HT1080 (cell line): Measurements from ENCODE around the gene NIP7. TPM values are rescaled to one million over a fixed set of nuclear protein-coding genes. Genes with fewer than 3 reads are reported as not detected.
"Not testable (repeated sequence)": the region's sequence is repeated elsewhere in the genome, so short reads cannot be mapped to it uniquely, and the experiment has no call there.

Source experiments
- DNase-seq: peaks from one replicate; pipeline ENCODE4 v3.0.0-alpha.2; 2015; ENCODE audit warnings: low read depth
- polyA plus RNA-seq, 2 experiments: library from polyadenylated mRNA; depleted of rRNA; stranded (reverse); fragments of >200 nt; gene quantifications; 2 replicates each; pipeline ENCODE4 v1.2.3, GENCODE V29; 2015
- total RNA-seq: library from RNA; depleted of rRNA; stranded (reverse); fragments of >200 nt; shearing (Covaris generic); gene quantifications from 2 replicates; pipeline ENCODE4 v1.2.3, GENCODE V29; 2014; rRNA removed

NIP7 gene
- 70.3 and 76.0 TPM in 2 replicates for total RNA-seq
- 79.0 and 80.3 TPM in 2 replicates for polyA plus RNA-seq (2015; cell fraction: cytosol; rRNA removed)
- polyA plus RNA-seq (2015; cell fraction: nucleus; rRNA removed): 78.7 and 85.8 TPM in 2 replicates

DNA sequence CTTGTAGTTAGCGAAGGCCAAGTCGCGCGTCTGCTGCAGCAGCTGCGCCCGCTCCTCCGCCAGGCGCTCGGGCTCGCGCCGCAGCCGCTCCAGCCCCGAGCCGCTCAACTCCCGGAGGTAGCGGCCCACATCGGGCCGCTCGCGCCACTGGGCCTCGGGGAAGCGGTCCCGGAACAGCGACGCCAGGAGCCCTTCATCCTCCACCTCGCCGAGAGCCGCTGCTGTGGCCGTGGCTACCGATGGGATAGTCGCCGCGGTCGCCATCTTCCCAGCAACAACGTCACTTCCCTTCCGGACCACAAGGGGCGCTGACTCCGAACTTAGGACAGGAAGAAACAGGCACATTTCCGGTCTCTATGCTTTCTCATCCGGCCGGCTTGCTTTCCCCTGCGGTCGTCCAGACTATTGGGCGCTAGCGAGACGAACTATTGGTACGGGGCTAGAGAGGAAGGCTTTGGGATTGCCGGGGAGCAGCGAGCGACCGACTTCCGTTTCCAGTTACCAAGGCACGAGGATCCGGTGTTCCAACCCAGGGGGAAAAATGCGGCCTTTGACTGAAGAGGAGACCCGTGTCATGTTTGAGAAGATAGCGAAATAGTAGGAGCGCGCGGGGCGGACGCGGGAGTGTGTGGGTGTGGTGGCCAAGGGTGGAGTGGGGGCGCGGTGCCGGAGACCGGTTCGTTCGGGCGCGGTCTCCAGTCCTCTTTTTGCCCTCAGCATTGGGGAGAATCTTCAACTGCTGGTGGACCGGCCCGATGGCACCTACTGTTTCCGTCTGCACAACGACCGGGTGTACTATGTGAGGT lies at the start of gene NIP7, which contains the start of gene COG8:
Gene NIP7 (plus strand): TSS at position 484 of the 806 bp plus-strand sequence. CDS start 58 bp downstream, at position 542.
Gene COG8 (minus strand): TSS at position 276 of the 806 bp plus-strand sequence. CDS start 12 bp downstream, at position 264.
- peak; percentile 98 for DNase-seq

- DNase-seq: not testable (repeated sequence)
These were observed 47.9 kb upstream of the NIP7 start for GRCh38 chr16:69291657-69292056.

GRCh38 chr16:69293401-69293800 lies 46.2 kb upstream of the NIP7 start:
- no peak for DNase-seq

- DNase-seq: no peak
These were observed 45.5 kb upstream of the NIP7 start for GRCh38 chr16:69294051-69294450.

DNA sequence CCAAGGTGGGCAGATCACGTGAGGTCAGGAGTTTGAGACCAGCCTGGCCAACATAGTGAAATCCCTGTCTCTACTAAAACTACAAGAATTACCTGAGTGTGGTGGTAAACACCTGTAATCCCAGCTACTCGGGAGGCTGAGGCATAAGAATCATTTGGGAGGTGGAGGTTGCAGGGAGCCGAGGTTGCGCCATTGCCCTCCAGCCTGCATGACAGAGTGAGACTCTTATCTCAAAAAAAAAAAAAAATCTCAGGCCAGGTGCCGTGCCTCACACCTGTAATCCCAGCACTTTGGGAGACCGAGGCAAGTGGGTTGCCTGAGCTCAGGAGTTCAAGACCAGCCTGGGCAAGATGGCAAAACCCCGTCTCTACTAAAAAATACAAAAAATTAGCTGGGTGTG lies 42.8 kb upstream of the NIP7 start:
- not testable (repeated sequence) for DNase-seq

- no peak for DNase-seq
These were observed 41.3 kb upstream of the NIP7 start for GRCh38 chr16:69298261-69298660.

DNA sequence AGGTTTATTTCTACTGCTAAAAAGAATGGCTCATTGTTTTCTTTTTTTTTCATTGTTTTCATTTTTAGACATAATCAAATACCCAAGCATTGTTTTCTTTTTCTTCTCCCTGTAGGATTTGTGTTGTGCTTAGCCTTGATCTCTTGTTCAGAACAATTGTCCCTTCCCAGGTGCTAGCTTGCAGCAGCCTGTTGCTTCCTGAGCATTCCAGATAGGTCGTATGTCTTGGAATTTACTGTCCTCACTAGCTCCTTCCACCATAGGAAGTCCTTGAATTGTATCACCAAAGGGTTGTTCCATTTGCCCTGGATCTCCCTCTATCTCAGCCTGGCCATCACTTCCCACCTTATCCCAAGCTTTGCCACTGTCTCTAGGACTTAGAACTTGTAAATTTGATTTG lies 38.4 kb upstream of the NIP7 start:
- no peak for DNase-seq

GRCh38 chr16:69301861-69302260 lies 37.7 kb upstream of the NIP7 start:
- no peak for DNase-seq

- DNase-seq: no peak
These were observed 37.3 kb upstream of the NIP7 start for GRCh38 chr16:69302301-69302700.

GRCh38 chr16:69306031-69306430 lies 33.5 kb upstream of the NIP7 start:
- no peak for DNase-seq

GRCh38 chr16:69307091-69307490 lies 32.5 kb upstream of the NIP7 start:
- no peak for DNase-seq

DNA sequence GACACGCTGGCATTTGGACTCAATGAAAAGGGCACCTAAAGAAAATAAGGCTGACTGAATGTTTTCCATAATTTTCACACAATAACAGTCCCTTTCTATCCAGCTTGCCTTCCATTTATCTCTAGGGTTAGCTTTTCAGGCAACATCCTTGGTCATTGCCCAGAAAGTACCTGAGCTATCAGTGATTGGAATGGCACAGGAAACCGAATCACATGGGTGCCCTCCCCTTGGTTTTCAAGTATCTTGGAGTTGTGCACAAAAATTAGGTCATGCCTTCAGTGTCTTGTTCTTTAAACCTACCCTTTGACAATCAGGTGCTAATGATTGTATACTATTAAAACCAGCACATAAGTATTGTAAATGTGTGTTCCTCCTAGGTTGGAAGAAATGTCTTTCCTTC lies 31.7 kb upstream of the NIP7 start:
- DNase-seq: no peak

DNA sequence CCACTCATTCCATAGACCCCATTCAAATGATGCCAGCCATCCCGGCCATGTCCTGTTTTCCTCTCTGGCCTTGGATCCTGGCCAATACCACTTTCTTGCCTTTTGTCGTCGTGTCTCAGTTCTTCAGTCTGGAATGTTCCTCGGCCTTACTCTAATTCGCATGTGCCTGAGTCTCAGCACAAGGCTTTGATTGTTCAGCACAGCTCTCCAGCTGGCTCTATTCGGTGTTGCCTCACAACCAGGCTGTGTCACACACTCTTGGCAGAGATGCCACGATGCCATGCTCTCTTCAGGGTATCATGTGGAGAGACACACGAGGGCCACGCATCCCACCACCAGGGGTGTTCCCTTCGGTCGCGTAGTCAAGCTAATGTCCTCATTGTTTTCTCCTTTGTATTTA lies 30.3 kb upstream of the NIP7 start:
- no peak for DNase-seq

GRCh38 chr16:69310653-69311532 lies 28.7 kb upstream of the NIP7 start, which contains the start of gene VPS4A:
Gene VPS4A (plus strand): TSS chr16:69311350. CDS start chr16:69311512, 162 bp downstream.
- peak; percentile 93 for DNase-seq

GRCh38 chr16:69311533-69312387 lies 27.8 kb upstream of the NIP7 start:
- DNase-seq: peak; percentile 29

GRCh38 chr16:69313469-69313868 lies 26.1 kb upstream of the NIP7 start:
- no peak for DNase-seq

- no peak for DNase-seq
These were observed 25.0 kb upstream of the NIP7 start for GRCh38 chr16:69314534-69314933.

- no peak for DNase-seq
These were observed 23.9 kb upstream of the NIP7 start for GRCh38 chr16:69315486-69316311.

GRCh38 chr16:69316595-69317034 lies 23.0 kb upstream of the NIP7 start:
- no peak for DNase-seq
